ENCODE data around the gene KCNH6.
A peak's percentile ranks its signal among the peaks of the same experiment; 100 is the strongest.

The KCNH6 gene

GRCh38 chr17:63550817-63551639, 27.9 kb downstream of the KCNH6 start (continued):
- TF ChIP-seq ZNF335 (tag by site-specific recombination; conservative IDR thresholded peaks at IDR 0.05): peak; percentile 43
- TF ChIP-seq ZNF23 (tag by site-specific recombination; IDR thresholded peaks at IDR 0.05; ENCODE audit: borderline replicate concordance): no peak
- TF ChIP-seq, protein P1, sequence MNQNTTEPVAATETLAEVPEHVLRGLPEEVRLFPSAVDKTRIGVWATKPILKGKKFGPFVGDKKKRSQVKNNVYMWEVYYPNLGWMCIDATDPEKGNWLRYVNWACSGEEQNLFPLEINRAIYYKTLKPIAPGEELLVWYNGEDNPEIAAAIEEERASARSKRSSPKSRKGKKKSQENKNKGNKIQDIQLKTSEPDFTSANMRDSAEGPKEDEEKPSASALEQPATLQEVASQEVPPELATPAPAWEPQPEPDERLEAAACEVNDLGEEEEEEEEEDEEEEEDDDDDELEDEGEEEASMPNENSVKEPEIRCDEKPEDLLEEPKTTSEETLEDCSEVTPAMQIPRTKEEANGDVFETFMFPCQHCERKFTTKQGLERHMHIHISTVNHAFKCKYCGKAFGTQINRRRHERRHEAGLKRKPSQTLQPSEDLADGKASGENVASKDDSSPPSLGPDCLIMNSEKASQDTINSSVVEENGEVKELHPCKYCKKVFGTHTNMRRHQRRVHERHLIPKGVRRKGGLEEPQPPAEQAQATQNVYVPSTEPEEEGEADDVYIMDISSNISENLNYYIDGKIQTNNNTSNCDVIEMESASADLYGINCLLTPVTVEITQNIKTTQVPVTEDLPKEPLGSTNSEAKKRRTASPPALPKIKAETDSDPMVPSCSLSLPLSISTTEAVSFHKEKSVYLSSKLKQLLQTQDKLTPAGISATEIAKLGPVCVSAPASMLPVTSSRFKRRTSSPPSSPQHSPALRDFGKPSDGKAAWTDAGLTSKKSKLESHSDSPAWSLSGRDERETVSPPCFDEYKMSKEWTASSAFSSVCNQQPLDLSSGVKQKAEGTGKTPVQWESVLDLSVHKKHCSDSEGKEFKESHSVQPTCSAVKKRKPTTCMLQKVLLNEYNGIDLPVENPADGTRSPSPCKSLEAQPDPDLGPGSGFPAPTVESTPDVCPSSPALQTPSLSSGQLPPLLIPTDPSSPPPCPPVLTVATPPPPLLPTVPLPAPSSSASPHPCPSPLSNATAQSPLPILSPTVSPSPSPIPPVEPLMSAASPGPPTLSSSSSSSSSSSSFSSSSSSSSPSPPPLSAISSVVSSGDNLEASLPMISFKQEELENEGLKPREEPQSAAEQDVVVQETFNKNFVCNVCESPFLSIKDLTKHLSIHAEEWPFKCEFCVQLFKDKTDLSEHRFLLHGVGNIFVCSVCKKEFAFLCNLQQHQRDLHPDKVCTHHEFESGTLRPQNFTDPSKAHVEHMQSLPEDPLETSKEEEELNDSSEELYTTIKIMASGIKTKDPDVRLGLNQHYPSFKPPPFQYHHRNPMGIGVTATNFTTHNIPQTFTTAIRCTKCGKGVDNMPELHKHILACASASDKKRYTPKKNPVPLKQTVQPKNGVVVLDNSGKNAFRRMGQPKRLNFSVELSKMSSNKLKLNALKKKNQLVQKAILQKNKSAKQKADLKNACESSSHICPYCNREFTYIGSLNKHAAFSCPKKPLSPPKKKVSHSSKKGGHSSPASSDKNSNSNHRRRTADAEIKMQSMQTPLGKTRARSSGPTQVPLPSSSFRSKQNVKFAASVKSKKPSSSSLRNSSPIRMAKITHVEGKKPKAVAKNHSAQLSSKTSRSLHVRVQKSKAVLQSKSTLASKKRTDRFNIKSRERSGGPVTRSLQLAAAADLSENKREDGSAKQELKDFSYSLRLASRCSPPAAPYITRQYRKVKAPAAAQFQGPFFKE (tag by site-specific recombination; IDR thresholded peaks at IDR 0.05; ENCODE audit: borderline replicate concordance): 0 out of 2 replicates have a peak, but pooled peaks have one; percentile 31
- TF ChIP-seq PRDM1 (tag by site-specific recombination; IDR thresholded peaks at IDR 0.05): peak; percentile 67; the same call in 1 of the 2 replicates
- no peak for TF ChIP-seq ZNF664 (tag by site-specific recombination; IDR thresholded peaks at IDR 0.05)
- TF ChIP-seq, protein P2, sequence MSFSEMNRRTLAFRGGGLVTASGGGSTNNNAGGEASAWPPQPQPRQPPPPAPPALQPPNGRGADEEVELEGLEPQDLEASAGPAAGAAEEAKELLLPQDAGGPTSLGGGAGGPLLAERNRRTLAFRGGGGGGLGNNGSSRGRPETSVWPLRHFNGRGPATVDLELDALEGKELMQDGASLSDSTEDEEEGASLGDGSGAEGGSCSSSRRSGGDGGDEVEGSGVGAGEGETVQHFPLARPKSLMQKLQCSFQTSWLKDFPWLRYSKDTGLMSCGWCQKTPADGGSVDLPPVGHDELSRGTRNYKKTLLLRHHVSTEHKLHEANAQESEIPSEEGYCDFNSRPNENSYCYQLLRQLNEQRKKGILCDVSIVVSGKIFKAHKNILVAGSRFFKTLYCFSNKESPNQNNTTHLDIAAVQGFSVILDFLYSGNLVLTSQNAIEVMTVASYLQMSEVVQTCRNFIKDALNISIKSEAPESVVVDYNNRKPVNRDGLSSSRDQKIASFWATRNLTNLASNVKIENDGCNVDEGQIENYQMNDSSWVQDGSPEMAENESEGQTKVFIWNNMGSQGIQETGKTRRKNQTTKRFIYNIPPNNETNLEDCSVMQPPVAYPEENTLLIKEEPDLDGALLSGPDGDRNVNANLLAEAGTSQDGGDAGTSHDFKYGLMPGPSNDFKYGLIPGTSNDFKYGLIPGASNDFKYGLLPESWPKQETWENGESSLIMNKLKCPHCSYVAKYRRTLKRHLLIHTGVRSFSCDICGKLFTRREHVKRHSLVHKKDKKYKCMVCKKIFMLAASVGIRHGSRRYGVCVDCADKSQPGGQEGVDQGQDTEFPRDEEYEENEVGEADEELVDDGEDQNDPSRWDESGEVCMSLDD (tag by site-specific recombination; IDR thresholded peaks at IDR 0.05): no peak
- TF ChIP-seq ZNF530 (tag by site-specific recombination; IDR thresholded peaks at IDR 0.05; ENCODE audit: low read depth): no peak
- no peak for TF ChIP-seq ZNF132 (tag by site-specific recombination; IDR thresholded peaks at IDR 0.05; ENCODE audit: borderline replicate concordance)
- no peak for TF ChIP-seq ZNF514 (tag by site-specific recombination; IDR thresholded peaks at IDR 0.05)
- no peak for TF ChIP-seq ZNF510 (tag by site-specific recombination; IDR thresholded peaks at IDR 0.05; ENCODE audit: insufficient replicate concordance)
- TF ChIP-seq SP2 (tag by site-specific recombination; IDR thresholded peaks at IDR 0.05): peak; percentile 47
- no peak for TF ChIP-seq ZNF433 (tag by site-specific recombination; IDR thresholded peaks at IDR 0.05; ENCODE audit: low read depth)
- no peak for TF ChIP-seq ZNF449 (tag by site-specific recombination; IDR thresholded peaks at IDR 0.05)
- 0 out of 2 replicates have a peak, but pooled peaks have one; percentile 5 for TF ChIP-seq KLF17 (tag by site-specific recombination; IDR thresholded peaks at IDR 0.05)
- TF ChIP-seq GLI4 (tag by site-specific recombination; IDR thresholded peaks at IDR 0.05): no peak
- no peak for TF ChIP-seq ZNF777 (tag by site-specific recombination; IDR thresholded peaks at IDR 0.05; ENCODE audit: borderline replicate concordance)
- TF ChIP-seq, protein P3, sequence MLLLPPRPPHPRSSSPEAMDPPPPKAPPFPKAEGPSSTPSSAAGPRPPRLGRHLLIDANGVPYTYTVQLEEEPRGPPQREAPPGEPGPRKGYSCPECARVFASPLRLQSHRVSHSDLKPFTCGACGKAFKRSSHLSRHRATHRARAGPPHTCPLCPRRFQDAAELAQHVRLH (tag by site-specific recombination; IDR thresholded peaks at IDR 0.05): no peak
- no peak for TF ChIP-seq ZNF76 (tag by site-specific recombination; IDR thresholded peaks at IDR 0.05; ENCODE audit: borderline replicate concordance, low read depth)
- TF ChIP-seq HOXC10 (CRISPR knock-in tag; IDR thresholded peaks at IDR 0.05): no peak
- TF ChIP-seq ZNF600 (tag by site-specific recombination; IDR thresholded peaks at IDR 0.05): 0 out of 2 replicates have a peak, but pooled peaks have one; percentile 4
- 0 out of 2 replicates have a peak, but pooled peaks have one; percentile 10 for TF ChIP-seq HOXD13 (CRISPR knock-in tag; IDR thresholded peaks at IDR 0.05; ENCODE audit: borderline replicate concordance)
- TF ChIP-seq ZNF202 (tag by site-specific recombination; IDR thresholded peaks at IDR 0.05; ENCODE audit: borderline replicate concordance): no peak
